ENCODE data around the gene BRPF3. TPM values are rescaled to one million over a fixed set of nuclear protein-coding genes. Genes with fewer than 3 reads are reported as not detected.

BRPF3 gene
- total RNA-seq, 4 donors from 2014 or later = 14.9 to 35.5 (median 28.2) TPM

DNA sequence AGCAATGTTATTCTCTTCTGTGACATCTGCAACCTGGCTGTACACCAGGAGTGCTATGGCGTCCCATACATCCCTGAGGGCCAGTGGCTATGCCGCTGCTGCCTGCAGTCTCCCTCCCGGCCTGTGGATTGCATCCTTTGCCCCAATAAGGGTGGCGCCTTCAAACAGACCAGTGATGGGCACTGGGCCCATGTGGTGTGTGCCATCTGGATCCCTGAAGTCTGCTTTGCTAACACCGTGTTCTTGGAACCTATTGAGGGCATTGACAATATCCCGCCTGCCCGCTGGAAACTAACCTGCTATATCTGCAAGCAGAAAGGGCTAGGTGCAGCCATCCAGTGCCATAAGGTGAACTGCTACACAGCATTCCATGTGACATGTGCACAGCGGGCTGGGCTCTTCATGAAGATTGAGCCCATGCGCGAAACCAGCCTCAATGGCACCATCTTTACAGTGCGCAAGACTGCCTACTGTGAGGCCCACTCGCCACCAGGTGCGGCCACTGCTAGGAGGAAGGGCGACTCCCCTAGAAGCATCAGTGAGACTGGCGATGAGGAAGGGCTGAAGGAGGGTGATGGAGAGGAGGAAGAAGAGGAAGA lies 4.6 kb downstream of the BRPF3 start:
- Histone ChIP-seq H3K9me3 (no peaks in the 10 kb centered on the region), H3K4me3 (no peak overlapping the region), H3K27me3 (no peaks in the 10 kb centered on the region), H3K4me1 (peaks cover 8 to 9% of the 10 kb centered on the region in 2 donors), H3K27ac (no peak overlapping the region), H3K36me3 (peaks cover 0 to 57% of the 10 kb centered on the region in 2 donors)
- in situ Hi-C loops (cut with MboI; ENCODE audit: low sequenced_read_pairs in 4 of 4) = no loop called here
- no peak for DNase-seq
- ATAC-seq = no peak
- TF ChIP-seq POLR2A (IDR thresholded peaks at IDR 0.05) = no peak
- TF ChIP-seq, protein P1, sequence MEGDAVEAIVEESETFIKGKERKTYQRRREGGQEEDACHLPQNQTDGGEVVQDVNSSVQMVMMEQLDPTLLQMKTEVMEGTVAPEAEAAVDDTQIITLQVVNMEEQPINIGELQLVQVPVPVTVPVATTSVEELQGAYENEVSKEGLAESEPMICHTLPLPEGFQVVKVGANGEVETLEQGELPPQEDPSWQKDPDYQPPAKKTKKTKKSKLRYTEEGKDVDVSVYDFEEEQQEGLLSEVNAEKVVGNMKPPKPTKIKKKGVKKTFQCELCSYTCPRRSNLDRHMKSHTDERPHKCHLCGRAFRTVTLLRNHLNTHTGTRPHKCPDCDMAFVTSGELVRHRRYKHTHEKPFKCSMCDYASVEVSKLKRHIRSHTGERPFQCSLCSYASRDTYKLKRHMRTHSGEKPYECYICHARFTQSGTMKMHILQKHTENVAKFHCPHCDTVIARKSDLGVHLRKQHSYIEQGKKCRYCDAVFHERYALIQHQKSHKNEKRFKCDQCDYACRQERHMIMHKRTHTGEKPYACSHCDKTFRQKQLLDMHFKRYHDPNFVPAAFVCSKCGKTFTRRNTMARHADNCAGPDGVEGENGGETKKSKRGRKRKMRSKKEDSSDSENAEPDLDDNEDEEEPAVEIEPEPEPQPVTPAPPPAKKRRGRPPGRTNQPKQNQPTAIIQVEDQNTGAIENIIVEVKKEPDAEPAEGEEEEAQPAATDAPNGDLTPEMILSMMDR (IDR thresholded peaks at IDR 0.05 in 4 of 5, conservative IDR thresholded peaks at IDR 0.05 in 1 of 5) = no peak
- intact Hi-C loops (cut with DNase I; ENCODE audit: low total_unique reads) = no loop called here

DNA sequence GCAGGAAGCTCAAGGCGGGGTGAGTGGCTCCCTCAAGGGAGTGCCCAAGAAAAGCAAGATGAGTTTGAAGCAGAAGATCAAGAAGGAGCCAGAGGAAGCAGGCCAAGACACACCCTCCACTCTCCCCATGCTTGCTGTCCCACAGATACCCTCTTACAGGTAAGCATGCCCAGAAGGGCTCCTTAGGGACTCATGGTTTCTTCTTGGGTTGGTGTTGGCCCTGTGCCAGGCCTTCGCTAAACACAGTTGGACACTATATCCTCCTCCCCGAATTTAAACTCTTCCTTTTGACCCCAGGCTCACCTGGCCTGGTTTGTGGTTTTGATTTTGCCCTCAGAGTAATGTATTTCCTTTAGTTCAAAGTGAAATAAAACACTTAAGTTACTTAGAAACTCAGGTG lies 5.1 kb downstream of the BRPF3 start:
- intact Hi-C loops (cut with DNase I; ENCODE audit: low total_unique reads) = no loop called here
- no peak for ATAC-seq
- H3K4me1 ChIP-seq = peaks cover 8 to 9% of the 10 kb centered on the region in 2 donors
- no peak for DNase-seq
- TF ChIP-seq POLR2A (IDR thresholded peaks at IDR 0.05) = no peak
- TF ChIP-seq, protein P1 (IDR thresholded peaks at IDR 0.05 in 4 of 5, conservative IDR thresholded peaks at IDR 0.05 in 1 of 5) = no peak
- no peak overlapping the region for H3K27ac ChIP-seq
- in situ Hi-C loops (cut with MboI; ENCODE audit: low sequenced_read_pairs in 4 of 4) = no loop called here
- H3K4me3 ChIP-seq = no peak overlapping the region
- no peaks in the 10 kb centered on the region for H3K9me3 ChIP-seq
- no peaks in the 10 kb centered on the region for H3K27me3 ChIP-seq
- H3K36me3 ChIP-seq = peaks cover 0 to 62% of the 10 kb centered on the region in 2 donors

DNA sequence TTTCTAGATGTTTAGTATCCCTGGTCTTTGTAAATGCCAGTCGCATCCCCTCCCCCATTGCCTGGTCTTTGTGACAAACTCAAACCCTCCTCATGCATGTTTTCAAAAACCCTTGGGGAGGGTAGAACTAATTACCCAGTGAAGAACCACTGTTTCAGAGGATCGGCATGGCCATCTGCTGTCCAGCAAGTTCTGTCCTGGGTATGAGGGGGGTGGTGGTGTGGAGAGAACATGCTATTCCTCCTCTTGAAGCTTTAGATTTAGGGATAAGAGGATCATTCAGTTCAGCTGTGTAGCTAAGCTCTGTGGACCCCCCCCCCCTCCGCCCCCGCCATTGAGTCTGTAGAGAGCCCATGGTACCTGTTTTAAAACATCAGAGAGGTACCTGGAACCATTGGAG lies 5.6 kb downstream of the BRPF3 start:
- Histone ChIP-seq H3K9me3 (no peaks in the 10 kb centered on the region), H3K4me3 (no peak overlapping the region), H3K27me3 (no peaks in the 10 kb centered on the region), H3K27ac (no peak overlapping the region), H3K4me1 (peaks cover 8 to 9% of the 10 kb centered on the region in 2 donors), H3K36me3 (peaks cover 0 to 67% of the 10 kb centered on the region in 2 donors)
- TF ChIP-seq, protein P1 (IDR thresholded peaks at IDR 0.05 in 4 of 5, conservative IDR thresholded peaks at IDR 0.05 in 1 of 5) = no peak
- no peak for TF ChIP-seq POLR2A (IDR thresholded peaks at IDR 0.05)
- intact Hi-C loops (cut with DNase I; ENCODE audit: low total_unique reads) = no loop called here
- ATAC-seq (no peak), DNase-seq (no peak)
- in situ Hi-C loops (cut with MboI; ENCODE audit: low sequenced_read_pairs in 4 of 4) = no loop called here

DNA sequence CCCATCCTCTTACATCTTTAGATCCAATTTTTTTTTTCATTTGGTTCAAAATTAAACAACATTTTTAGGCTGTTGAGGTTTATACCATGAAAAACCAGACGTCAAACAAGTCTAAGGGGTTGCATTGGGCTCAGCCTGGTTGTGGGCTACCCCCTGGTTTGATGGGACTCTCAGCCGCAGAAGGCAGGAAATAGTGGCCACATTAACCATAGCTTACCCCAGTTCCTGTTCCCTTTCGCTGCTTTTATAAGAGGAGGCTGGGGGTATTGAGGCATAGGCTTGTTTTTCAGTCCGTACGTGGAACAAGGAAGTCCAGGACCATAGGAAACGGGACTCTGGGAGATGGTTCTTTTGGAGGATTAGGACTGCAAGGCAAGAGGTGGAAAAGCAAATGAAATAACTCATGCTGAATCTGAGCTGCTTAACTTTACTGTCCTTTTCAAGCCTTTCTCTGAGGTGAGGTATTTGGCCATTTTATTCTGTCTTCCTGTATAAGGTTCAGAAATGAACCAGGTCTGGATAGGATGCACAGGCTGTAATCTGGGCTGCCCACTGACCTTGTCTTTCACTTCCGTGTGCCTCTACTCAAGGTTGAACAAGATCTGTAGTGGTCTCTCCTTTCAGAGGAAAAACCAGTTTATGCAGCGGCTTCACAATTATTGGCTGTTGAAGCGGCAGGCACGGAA lies 7.7 kb downstream of the BRPF3 start:
- peaks cover 0 to 3% of the 10 kb centered on the region in 2 donors for H3K4me1 ChIP-seq
- in situ Hi-C loops (cut with MboI; ENCODE audit: low sequenced_read_pairs in 4 of 4) (no loop called here), intact Hi-C loops (cut with DNase I; ENCODE audit: low total_unique reads) (no loop called here)
- H3K4me3 ChIP-seq = no peak overlapping the region
- H3K9me3 ChIP-seq = no peaks in the 10 kb centered on the region
- DNase-seq (no peak), ATAC-seq (no peak)
- no peak overlapping the region for H3K27ac ChIP-seq
- no peaks in the 10 kb centered on the region for H3K27me3 ChIP-seq
- peaks cover 0 to 88% of the 10 kb centered on the region in 2 donors for H3K36me3 ChIP-seq
- TF ChIP-seq POLR2A (IDR thresholded peaks at IDR 0.05) = no peak
- TF ChIP-seq, protein P1 (IDR thresholded peaks at IDR 0.05 in 4 of 5, conservative IDR thresholded peaks at IDR 0.05 in 1 of 5) = no peak

All from gastrocnemius medialis (tissue), 4 donors.